NCI-H128 (cell line): ENCODE results near the gene ATP6V1G3.
"Not testable (repeated sequence)": the region's sequence is repeated elsewhere in the genome, so short reads cannot be mapped to it uniquely, and the experiment has no call there.

Source experiments
- DNase-seq: peaks from one replicate; lab custom pipeline; 2025; ENCODE audit not compliant: unreplicated experiment; lab: John Stamatoyannopoulos, UW

ATP6V1G3 gene

DNA sequence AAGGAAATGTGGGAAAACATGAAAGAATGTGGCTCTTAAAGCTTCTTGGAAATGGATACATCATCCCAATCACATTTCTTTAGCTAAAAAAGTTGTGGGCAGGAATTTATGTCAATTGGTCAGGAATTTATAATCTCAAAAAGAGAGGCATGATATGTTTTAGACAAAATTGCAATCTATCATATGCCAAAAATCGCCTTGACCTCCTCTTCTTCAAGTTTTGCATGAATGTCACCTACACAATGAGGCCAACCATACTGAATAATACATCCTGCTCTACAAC lies 42.4 kb downstream of the ATP6V1G3 start:
- no peak for DNase-seq

DNA sequence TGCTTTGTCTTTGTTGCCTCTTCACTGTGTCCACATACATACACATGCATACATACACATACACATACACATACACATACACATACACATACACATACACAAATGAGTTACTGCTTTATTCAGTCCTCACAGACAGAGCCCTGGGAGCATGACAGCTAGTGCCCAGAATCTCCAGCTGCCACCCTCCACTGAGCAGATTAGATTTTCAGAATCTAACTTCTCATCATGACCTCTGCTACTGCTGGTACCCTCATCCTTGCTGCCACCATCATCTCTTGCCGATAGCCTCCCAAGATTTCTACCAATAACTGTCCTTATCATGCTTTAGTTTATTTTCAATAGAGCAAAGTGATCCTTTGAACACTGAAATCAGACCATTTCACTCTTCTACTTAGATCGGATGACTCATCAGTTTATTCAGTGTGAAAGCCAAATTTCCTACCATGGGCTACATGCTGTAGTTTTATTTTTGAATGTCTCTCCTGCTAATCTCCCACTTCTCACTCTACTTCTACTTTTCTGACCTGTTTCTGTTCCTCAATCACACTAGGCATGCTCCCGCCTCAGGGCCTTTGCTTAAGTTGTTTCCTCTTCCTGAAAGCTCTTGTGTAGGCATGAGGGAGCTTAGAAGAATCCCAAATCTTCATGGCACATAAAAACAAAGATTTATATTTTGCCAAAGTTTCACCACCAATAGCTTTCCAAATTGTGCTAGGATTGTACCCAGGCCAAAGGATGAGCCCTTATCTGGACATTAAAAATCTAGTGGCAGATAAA lies 43.0 kb downstream of the ATP6V1G3 start:
- no peak for DNase-seq

DNA sequence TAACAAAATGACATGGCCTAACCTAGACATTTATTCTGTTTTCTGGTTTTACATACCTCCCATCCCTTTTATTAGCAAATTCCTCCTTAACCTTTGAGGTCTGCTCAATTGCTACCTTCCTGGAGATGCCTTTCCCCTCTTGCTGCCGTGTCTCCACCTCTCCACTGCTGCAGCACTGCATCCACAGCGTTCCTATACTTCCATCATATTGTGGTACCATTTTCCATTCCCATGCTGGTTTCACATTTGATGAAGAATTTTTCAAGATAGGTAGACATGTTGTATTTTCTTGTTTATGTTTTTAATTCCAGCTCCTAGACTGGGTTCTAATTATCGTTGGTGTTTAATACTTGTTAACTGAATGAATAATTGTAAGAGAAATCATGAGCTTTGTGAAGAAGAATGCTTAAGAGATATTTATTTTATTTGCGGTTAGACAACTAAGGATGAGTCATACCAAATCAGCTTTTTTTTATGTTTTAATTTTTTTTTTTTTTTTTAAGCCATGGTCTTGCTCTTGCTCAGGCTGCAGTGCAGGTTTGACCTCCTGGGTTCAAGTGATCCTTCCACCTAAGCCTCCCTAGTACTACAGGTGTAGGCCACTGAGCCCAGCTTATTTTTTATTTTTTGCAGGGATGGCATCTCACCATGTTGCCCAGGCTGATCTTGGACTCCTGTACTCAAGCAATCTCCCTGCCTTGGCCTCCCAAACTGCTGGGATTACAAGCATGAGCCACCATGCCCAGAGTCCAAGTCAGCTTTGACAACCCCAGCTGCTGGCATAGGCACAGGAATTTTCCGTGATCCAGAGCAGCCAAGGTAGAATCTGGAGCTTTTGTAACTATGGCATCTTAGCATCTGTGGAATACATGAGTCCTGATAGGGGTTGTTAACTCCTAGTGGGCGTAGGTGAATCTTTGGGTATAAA lies 44.0 kb downstream of the ATP6V1G3 start:
- DNase-seq, result no peak

DNA sequence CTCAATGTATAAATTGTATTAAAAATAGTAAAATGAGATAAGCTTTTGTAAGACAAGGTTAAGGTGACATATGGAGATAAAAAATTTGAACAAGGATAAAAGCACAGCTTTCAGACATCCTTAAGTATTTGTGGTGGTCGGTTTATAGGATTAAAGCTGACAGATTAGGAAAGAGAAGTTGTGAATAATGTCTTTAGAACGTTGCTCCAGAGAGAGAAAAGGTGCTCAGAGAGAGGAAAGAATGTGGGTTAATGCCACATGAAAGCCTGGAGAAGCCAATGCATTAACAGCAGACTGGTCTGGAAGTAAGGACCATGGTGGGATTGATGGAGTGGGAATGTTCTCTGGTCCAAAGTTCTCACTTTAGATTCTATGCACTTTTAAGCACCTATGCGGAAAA lies 44.8 kb downstream of the ATP6V1G3 start:
- DNase-seq, result no peak

DNA sequence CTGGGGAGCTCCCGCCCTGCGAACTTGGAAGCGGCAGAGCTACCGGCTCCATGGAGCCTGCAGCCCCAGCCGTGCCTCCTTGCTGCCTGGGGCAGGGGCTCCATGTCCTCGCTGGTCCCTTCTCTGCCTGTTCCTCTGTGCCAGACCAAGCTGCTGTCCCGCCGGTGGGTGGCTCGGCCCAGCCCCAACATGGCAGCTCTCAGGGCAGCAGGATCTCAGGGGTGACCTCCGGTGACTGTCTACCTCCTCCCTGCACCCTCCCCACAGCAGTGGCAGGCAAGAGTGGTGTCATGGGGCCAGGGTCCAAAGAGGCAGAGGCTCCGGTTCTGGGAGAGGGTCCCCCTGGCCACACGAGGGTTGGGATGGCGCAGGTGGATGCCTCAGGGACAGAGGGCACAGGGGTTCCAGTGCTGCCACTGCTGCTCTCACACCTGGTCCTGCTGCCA lies 45.8 kb downstream of the ATP6V1G3 start:
- no peak for DNase-seq

DNA sequence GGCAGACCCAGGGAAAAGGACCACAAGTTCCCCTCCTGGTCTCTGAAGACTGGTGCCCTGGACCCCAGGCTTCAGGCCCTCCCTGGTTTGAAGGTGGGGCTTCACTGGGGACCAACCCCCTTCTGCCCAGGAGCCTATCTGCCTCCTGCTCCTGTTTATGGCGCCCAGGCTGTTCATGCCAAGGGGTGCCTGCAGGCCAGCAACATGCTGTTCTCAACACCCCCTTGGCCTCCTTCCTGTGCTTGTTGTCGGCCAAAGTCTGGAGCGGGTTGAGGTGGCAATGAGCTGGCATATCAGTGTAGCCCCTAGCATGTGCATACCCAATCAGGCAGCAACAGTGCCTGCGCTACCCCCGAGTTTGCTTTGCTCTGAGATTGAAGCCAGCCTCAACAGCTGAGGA lies 46.3 kb downstream of the ATP6V1G3 start:
- no peak for DNase-seq

DNA sequence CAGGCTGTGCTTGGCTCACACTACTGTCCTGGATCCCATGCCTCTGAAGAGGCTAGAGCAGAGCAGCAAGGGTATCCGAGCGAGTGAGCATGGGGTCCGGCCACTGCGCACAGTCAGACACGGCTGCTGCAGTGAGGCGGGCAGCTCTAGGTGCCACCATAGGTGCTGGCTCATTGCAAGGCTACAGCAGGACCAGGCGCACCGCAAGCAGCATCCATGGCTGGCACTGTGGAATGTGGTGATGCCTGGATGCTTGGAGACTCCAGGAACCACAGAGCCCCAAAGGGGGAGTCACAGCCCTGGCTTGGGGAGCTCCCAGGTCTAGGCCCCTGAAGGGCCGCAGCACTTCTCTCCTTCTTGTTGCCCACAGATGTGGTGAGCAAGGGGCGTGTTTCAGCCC lies 47.2 kb downstream of the ATP6V1G3 start:
- DNase-seq, result no peak

DNA sequence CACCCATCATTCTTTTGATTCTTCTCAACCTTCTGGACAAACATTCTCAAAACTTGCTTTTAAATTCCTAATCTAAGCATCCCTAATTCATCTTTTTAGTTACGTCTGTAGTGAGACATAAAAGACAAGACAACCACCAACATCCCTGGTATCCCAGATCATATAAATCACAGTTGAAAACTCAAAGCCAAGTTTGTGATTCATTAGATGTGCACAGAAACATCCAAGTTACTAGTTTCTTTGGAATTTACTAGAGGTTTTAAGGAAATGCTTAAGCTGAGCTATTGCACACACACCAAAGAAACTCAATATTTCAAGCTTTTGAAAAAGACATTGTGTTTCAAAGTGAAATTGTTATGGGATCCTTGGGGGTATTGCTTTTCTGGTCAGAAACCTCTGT lies 47.6 kb downstream of the ATP6V1G3 start:
- no peak for DNase-seq

DNA sequence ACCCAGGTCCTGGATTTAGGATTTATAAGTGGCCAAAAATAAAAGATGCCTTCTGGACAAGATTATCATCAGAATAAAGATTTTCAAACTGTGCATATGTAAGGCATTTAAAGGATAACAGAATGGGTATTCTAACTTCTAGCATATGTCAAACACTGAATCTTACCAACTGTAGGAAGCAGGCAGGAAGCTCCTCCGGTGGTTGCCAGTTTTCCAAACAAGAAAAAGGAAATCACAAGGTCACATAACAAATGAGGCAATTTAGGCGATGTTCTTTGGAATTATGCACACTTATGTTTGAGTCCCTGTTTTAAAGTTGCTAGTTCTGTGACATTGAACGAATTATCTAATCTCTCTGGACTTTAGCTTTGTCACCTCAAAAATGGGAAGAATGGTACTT lies 48.9 kb downstream of the ATP6V1G3 start:
- DNase-seq, result no peak

DNA sequence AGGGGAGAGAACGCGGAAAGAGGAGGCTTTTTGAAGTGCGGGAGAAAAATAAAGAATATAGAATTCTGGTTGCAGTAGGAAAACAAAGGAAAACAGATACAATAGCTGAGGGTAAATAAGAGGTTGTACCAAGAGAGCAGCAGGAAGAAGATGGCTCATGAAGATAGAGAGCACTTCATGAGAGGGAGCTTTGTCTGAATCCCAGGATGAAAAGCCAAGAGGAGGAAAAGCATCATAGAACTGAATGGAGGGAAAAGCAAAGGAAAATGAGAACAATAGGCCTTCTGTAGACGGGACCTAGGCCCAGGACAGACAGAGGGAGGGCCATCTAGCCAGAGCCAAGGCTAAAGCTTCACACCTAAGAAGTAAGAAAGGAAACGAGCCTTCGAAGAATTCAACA lies 49.5 kb downstream of the ATP6V1G3 start:
- no peak for DNase-seq

DNA sequence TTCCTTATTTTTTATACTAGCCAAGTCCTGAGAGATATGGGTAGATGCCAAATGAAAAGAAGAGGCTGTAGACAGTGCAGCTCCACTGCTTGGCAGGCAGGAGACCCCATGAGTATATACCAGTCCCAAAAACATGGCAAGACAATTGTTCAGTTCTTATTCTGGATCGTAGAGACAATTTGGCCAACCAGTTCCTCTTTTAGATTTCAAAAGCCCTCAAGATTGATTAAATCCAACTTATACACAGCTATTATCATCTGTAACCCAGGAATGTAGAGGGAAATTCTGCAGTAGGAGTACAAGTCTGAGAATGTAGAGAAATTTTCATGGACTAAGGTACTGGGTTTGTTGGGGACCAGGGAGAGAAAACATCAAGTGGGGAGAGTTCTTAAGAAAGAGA lies 50.3 kb downstream of the ATP6V1G3 start:
- DNase-seq, result no peak

DNA sequence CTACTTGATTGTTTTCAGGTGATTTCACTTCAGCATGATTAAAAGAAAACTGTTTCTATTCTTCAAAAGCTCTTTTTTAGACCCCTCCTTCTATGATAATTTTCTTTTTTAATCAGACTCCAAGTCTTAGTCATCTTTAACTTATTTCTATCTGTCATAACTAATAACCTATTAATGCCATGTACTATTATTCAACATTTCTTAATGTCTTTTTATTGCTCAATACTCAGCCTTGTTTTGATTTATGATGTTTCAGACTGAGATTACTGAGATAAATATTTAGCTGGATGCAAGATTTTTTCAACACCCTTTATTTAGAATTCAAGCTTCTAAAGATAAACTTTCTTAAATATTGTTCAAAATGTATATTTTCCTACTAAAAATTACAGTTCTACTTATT lies 53.6 kb downstream of the ATP6V1G3 start:
- no peak for DNase-seq

DNA sequence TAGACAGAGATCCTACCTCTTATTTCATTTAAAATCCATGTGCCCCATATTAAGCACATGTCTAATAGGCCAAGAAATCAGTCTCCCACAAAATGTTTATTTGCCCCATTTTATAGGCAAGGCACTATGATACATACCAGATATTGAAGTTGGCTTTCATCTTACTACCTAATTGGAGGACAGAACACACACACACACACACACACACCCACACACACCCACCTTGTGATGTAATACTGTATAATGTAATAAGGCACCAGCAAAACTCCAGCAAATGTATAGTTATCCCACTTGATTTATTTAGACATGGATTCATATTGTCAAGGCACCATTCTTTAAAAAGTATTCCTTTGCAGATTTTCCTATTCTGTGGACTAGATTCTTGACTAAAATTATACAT lies 56.8 kb downstream of the ATP6V1G3 start:
- no peak for DNase-seq

DNA sequence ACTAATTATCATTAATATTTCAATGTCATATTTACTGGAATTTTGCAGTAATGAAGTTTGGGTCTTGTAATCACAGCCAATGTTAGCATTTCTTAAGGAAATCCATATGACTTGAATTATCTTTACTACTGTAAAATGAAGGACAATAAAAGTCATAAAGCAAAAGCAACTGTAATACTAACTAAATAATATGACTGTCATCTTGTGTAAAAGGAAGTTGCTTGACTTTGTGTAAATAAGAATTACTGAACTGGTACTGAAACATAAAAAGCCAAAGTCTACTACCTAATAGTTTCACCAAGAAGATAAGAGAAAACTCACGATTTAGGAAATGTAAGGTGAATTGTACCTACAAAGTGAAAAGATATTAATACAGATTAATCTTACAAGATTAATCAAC lies 57.5 kb downstream of the ATP6V1G3 start:
- DNase-seq, result no peak

DNA sequence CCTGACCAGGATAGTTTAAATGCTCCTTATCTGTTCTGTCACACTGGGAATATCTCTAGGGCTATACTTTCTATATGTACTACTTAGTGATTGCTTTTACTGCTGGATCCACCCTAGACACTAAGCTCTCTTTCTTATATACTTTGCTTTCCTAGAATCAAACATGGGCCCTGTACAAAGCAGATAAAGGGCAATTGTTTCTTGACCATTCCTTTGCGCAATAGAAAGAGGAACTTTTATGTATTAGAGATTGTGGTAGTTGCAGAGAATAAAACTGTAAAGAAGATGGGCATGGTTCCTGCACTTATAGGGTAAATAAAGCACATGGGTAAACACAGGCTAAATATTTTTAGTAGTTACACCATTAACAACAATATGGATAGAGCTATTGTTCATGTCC lies 58.8 kb downstream of the ATP6V1G3 start:
- DNase-seq, result no peak

DNA sequence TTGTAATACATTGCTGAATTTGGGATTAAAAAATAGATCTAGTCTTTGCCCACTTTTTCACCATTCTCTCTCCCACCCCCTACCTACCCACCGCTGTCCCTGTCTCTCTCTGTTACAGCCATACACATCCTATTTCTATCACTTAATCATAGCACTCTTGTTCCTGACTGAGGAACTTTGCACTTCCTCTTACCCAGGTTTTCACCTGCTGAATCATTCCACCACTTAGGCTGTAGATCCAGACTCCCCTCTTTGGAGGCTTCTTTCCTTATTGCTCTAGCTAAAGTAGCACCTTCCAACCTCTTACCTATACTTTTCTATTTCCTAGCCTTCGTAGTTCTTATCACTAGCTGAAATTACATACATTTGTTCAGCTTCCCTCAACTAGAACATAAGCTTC lies 59.6 kb downstream of the ATP6V1G3 start:
- DNase-seq, result no peak

DNA sequence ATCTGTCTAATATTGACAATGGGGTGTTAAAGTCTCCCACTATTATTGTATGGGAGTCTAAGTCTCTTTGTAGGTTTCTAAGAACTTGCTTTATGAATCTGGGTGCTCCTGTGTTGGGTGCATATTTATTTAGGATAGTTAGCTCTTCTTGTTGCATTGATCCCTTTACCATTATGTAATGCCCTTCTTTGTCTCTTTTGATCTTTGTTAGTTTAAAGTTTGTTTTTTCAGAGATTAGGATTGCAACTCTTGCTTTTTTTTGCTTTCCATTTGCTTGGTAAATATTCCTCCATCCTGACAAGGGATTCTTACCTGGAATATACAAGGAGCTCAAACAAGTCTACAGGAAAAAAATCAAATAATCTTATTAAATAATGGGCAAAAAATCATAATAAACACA lies 63.1 kb downstream of the ATP6V1G3 start:
- DNase-seq, result not testable (repeated sequence)
